ENCODE data around the gene MGLL.
A peak's percentile ranks its signal among the peaks of the same experiment; 100 is the strongest.

MGLL gene

DNA sequence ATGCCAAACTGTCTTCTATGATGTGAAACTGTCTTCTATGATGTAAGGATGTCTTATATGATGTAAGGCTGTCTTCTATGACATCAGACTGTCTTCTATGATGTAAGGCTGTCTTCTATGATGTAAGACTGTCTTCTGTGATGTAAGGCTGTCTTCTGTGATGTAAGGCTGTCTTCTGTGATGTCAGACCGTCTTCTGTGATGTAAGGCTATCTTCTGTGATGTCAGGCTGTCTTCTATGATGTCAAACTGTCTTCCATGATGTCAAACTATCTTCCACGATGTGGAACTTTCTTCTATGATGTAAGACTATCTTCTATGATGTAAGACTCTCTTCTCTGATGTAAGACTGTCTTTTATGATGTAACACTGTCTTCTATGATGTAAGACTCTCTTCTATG, 27.9 kb downstream of the MGLL start:
- Histone ChIP-seq H3K9ac (ENCODE audit: low read length in 5 of 5) (no peak overlapping the region), H3K4me3 (ENCODE audit: low read depth in 1 of 5, low read length in 5 of 5) (no peak overlapping the region), H3K27me3 (ENCODE audit: control insufficient read depth in 5 of 5, insufficient read depth in 4 of 5, low read length in 5 of 5) (no peaks in the 10 kb centered on the region), H3K4me1 (ENCODE audit: control insufficient read depth in 5 of 5, insufficient read depth in 5 of 5, low read length in 5 of 5) (peaks cover 7 to 68% (median 56%) of the 10 kb centered on the region in 5 donors), H3K9me3 (ENCODE audit: control insufficient read depth in 5 of 5, low read length in 5 of 5) (no peaks in the 10 kb centered on the region), H3K36me3 (ENCODE audit: control insufficient read depth in 5 of 5, insufficient read depth in 5 of 5, low read length in 5 of 5) (peaks cover 9 to 52% (median 42%) of the 10 kb centered on the region in 5 donors), H3K27ac (ENCODE audit: low read depth, low read length) (no peak overlapping the region)

DNA sequence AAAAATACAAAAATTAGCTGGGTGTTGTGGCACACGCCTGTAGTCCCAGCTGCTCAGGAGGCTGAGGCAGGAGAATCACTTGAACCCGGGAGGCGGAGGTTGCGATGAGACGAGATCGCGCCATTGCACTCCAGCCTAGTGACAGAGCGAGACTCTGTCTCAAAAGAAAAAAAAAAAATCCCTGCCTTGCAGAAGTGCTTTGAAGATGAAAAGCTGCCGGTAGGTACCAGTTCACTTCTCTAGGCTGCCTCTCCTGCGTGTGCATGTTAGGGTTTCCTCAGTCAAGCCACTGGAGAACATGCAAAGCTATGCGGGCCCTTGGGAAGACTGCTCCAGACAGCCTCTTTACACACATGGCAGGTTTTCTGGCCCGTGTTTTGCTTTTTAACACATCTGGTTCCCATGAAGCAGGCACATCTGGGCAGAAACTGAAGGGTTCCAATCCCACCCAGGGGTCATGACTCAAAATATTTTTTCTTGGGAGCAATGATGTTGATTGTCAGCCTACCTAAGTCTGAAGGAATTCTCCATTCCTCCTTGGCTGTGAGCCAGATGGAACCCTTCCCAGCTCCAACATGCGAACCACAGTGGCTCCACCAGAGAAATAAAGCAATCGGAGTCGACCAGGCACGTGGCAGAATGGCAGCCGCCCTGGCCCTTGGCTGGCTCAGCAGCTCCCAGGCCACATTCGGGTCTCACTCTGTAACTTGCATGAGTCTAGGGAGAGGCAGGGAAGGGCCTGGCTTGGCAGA, 29.6 kb downstream of the MGLL start:
- Histone ChIP-seq H3K27ac (ENCODE audit: low read depth, low read length) (peak overlapping the region; percentile 81), H3K4me3 (ENCODE audit: low read depth in 1 of 5, low read length in 5 of 5) (no peak overlapping the region), H3K9me3 (ENCODE audit: control insufficient read depth in 5 of 5, low read length in 5 of 5) (no peaks in the 10 kb centered on the region), H3K36me3 (ENCODE audit: control insufficient read depth in 5 of 5, insufficient read depth in 5 of 5, low read length in 5 of 5) (peaks cover 9 to 41% (median 26%) of the 10 kb centered on the region in 5 donors), H3K9ac (ENCODE audit: low read length in 5 of 5) (peak overlapping the region in 2 of 5 donors; percentile 17 to 41), H3K27me3 (ENCODE audit: control insufficient read depth in 5 of 5, insufficient read depth in 4 of 5, low read length in 5 of 5) (no peaks in the 10 kb centered on the region), H3K4me1 (ENCODE audit: control insufficient read depth in 5 of 5, insufficient read depth in 5 of 5, low read length in 5 of 5) (peaks cover 14 to 73% (median 63%) of the 10 kb centered on the region in 5 donors)

DNA sequence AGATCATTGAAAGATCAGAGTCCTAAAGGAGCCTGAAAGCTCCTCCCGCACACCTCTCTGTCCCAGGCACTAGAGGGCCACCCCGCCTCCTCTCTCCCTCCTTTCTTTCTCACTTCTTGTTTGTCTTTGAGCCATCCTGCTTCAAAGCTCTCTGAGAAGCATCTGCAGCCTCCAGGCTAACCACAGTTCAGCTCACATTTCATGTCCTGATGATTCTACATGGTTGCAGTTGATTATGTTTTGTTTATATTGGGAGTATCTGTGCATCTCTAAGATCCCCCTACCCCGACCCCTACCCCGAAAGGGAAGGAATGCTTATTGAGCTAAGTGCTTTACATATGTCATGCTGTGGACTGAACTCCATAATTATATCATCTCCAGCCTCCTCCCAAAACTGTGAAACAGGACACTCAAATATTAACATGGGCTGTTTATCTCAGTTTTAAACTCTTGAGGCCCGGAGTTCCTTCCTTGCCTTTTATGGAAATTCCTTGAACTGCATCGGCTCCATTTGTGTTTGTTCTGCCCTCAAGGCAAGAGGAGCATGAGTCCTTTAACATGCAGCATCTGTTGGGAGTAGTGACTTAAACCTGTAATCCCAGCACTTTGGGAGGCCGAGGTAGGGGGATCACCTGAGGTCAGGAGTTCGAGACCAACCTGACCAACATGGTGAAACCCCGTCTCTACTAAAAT, 30.9 kb downstream of the MGLL start:
- peaks cover 26 to 80% (median 70%) of the 10 kb centered on the region in 5 donors for H3K4me1 ChIP-seq (ENCODE audit: control insufficient read depth in 5 of 5, insufficient read depth in 5 of 5, low read length in 5 of 5)
- H3K4me3 ChIP-seq (ENCODE audit: low read depth in 1 of 5, low read length in 5 of 5), result no peak overlapping the region
- no peak overlapping the region for H3K9ac ChIP-seq (ENCODE audit: low read length in 5 of 5)
- H3K9me3 ChIP-seq (ENCODE audit: control insufficient read depth in 5 of 5, low read length in 5 of 5), result no peaks in the 10 kb centered on the region
- H3K27me3 ChIP-seq (ENCODE audit: control insufficient read depth in 5 of 5, insufficient read depth in 4 of 5, low read length in 5 of 5), result no peaks in the 10 kb centered on the region
- peak overlapping the region; percentile 81 for H3K27ac ChIP-seq (ENCODE audit: low read depth, low read length)
- peaks cover 9 to 38% (median 16%) of the 10 kb centered on the region in 5 donors for H3K36me3 ChIP-seq (ENCODE audit: control insufficient read depth in 5 of 5, insufficient read depth in 5 of 5, low read length in 5 of 5)

DNA sequence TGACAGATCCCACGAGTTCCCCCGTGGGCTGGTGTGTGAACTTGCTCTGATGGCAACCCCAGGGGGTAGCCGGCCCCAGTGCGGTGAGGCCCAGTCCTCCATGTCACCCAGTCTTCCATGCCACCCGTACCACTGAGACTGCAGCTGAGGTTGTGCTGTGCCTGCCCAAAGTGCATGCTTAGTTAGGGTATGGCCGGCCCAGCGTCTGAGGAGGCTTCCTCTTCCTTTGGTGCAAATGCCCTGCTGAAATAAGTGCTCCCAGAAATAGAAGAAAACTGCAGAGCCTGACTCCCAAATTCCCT, 31.5 kb downstream of the MGLL start:
- Histone ChIP-seq H3K27ac (ENCODE audit: low read depth, low read length) (peak overlapping the region; percentile 81), H3K27me3 (ENCODE audit: control insufficient read depth in 5 of 5, insufficient read depth in 4 of 5, low read length in 5 of 5) (no peaks in the 10 kb centered on the region), H3K36me3 (ENCODE audit: control insufficient read depth in 5 of 5, insufficient read depth in 5 of 5, low read length in 5 of 5) (peaks cover 9 to 37% (median 16%) of the 10 kb centered on the region in 5 donors), H3K4me1 (ENCODE audit: control insufficient read depth in 5 of 5, insufficient read depth in 5 of 5, low read length in 5 of 5) (peaks cover 31 to 80% (median 70%) of the 10 kb centered on the region in 5 donors), H3K4me3 (ENCODE audit: low read depth in 1 of 5, low read length in 5 of 5) (no peak overlapping the region), H3K9ac (ENCODE audit: low read length in 5 of 5) (no peak overlapping the region), H3K9me3 (ENCODE audit: control insufficient read depth in 5 of 5, low read length in 5 of 5) (no peaks in the 10 kb centered on the region)

DNA sequence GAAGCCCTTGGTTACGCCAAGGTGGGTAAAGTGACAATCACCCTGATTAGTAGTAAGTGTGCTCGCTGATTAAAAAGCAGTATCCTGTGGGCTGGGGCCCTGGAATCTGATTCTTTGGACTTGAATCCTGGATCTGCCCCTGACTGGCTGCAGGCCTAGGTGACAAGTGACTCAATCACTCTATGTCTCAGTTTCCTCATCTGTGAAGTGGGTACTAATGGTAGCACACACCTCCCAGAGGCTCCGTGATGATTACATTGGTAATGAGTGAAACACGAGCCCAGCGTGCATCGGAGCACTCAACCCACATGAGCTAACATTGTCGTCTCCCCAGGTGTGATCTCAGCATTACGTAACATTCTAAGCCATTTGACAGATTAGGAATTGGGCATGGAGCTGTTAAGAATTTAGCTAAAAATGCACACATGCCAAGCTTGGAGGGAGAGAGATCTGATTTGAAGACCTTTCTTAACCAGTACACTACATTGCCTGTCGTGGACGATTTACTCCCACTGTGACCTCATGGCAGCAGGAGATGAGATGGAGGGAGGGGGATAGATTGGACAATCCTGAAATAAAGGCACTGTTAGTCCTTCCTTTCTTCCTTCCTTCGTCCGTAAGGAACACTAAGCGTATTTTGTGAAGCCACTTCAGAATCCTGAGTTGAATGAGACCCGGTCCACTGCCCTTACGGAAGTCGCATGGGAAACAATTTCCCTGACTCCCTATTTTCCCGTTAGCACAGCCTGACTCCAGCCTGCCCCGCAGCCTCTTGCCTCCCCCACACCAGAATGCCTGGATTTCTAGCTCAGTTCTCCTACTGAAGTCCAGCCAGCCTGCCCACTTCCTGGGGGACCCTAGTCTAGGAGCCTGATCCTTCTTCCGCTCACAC, 32.1 kb downstream of the MGLL start:
- Histone ChIP-seq H3K9me3 (ENCODE audit: control insufficient read depth in 5 of 5, low read length in 5 of 5) (no peaks in the 10 kb centered on the region), H3K4me3 (ENCODE audit: low read depth in 1 of 5, low read length in 5 of 5) (no peak overlapping the region), H3K4me1 (ENCODE audit: control insufficient read depth in 5 of 5, insufficient read depth in 5 of 5, low read length in 5 of 5) (peaks cover 36 to 85% (median 76%) of the 10 kb centered on the region in 5 donors), H3K36me3 (ENCODE audit: control insufficient read depth in 5 of 5, insufficient read depth in 5 of 5, low read length in 5 of 5) (peaks cover 9 to 37% (median 15%) of the 10 kb centered on the region in 5 donors), H3K27ac (ENCODE audit: low read depth, low read length) (peak overlapping the region; percentile 81), H3K27me3 (ENCODE audit: control insufficient read depth in 5 of 5, insufficient read depth in 4 of 5, low read length in 5 of 5) (no peaks in the 10 kb centered on the region), H3K9ac (ENCODE audit: low read length in 5 of 5) (no peak overlapping the region)

DNA sequence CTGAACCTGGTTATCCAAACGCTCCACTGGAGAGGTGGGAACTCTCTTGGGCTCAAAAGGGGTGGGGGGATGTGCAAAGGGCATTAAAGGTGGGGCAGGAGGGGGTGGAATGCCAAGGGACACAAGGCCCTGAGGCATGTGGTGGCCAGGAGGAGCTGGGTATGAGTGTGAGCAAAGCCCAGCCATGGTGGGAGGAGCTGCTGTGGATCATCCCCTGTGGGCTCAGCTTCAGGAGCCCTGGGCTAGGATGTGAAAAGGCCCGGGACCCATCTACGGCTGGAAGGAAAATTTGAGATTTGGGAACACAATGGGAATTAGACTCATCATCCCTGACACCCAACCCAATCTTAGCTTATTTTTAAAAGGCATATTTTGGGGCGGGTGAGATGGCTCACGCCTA, 33.3 kb downstream of the MGLL start:
- Histone ChIP-seq H3K27ac (ENCODE audit: low read depth, low read length) (peak overlapping the region; percentile 81), H3K36me3 (ENCODE audit: control insufficient read depth in 5 of 5, insufficient read depth in 5 of 5, low read length in 5 of 5) (peaks cover 0 to 33% (median 8%) of the 10 kb centered on the region in 5 donors), H3K9me3 (ENCODE audit: control insufficient read depth in 5 of 5, low read length in 5 of 5) (no peaks in the 10 kb centered on the region), H3K27me3 (ENCODE audit: control insufficient read depth in 5 of 5, insufficient read depth in 4 of 5, low read length in 5 of 5) (no peaks in the 10 kb centered on the region), H3K4me3 (ENCODE audit: low read depth in 1 of 5, low read length in 5 of 5) (no peak overlapping the region), H3K9ac (ENCODE audit: low read length in 5 of 5) (peak overlapping the region in 1 of 5 donors; percentile 6), H3K4me1 (ENCODE audit: control insufficient read depth in 5 of 5, insufficient read depth in 5 of 5, low read length in 5 of 5) (peaks cover 46 to 96% (median 88%) of the 10 kb centered on the region in 5 donors)

DNA sequence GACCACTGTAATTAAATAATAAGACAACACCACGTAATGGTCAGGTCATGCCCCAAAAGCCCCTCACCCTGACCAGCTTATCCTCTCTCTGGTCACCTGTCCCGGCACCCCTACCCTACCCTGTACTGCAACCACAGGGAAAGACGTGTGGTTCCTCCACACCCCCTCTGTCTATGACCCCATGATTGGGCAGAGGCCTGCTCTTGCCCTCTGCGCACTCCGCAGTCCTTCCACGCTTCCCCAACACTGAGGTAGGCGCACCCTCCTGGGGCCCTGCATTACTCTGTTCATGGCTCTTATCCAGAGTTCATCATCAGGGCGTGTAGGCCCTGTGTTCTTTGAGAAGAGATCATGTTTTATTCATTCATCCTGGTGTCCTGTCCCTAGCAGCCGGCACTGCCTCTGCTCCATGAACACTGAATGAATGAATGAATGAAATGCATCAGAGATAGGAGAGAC, 33.8 kb downstream of the MGLL start:
- H3K4me1 ChIP-seq (ENCODE audit: control insufficient read depth in 5 of 5, insufficient read depth in 5 of 5, low read length in 5 of 5), result peaks cover 48 to 100% (median 90%) of the 10 kb centered on the region in 5 donors
- H3K4me3 ChIP-seq (ENCODE audit: low read depth in 1 of 5, low read length in 5 of 5), result no peak overlapping the region
- H3K27ac ChIP-seq (ENCODE audit: low read depth, low read length), result peak overlapping the region; percentile 81
- H3K9me3 ChIP-seq (ENCODE audit: control insufficient read depth in 5 of 5, low read length in 5 of 5), result no peaks in the 10 kb centered on the region
- peak overlapping the region in 2 of 5 donors; percentile 6 to 11 for H3K9ac ChIP-seq (ENCODE audit: low read length in 5 of 5)
- no peaks in the 10 kb centered on the region for H3K27me3 ChIP-seq (ENCODE audit: control insufficient read depth in 5 of 5, insufficient read depth in 4 of 5, low read length in 5 of 5)
- peaks cover 0 to 37% (median 7%) of the 10 kb centered on the region in 5 donors for H3K36me3 ChIP-seq (ENCODE audit: control insufficient read depth in 5 of 5, insufficient read depth in 5 of 5, low read length in 5 of 5)

DNA sequence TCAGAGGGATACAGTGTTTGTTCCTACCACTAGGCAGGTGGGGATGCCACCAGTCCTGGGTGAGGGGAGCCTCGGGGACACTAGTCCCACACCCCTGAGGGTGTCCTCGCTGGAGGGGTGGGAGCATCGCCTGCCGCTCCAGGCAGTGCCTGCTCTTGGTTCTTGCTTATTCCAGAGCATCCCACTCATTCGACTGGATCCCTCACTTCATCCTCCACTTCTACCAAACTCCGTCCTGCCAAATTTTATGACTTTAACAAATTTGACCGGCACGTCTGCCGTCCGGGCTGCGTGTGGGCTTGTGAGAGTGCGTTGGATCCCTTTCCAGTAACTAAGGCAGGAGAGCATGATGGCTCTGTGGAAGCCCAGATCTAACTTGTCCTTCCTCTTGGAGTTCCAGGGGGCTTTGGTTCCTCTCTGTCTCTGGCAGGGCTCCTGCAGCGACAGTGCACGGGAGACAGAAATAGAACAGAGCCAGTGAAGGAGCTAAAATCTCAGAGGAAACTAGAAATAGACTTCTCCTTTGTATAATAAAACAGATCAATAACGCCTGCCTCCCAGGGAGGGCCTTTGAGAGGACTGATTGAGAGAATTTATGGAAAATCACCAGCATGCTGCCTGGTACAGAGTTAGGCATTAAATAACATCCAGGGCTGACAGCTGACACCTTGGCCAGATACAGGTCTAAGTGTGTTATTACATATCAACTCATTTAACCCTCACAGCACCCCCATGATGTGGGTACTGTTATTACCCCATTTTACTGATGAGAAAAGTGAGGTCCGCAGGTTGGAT, 34.5 kb downstream of the MGLL start:
- Histone ChIP-seq H3K27me3 (ENCODE audit: control insufficient read depth in 5 of 5, insufficient read depth in 4 of 5, low read length in 5 of 5) (no peaks in the 10 kb centered on the region), H3K36me3 (ENCODE audit: control insufficient read depth in 5 of 5, insufficient read depth in 5 of 5, low read length in 5 of 5) (peaks cover 0 to 40% (median 10%) of the 10 kb centered on the region in 5 donors), H3K4me1 (ENCODE audit: control insufficient read depth in 5 of 5, insufficient read depth in 5 of 5, low read length in 5 of 5) (peaks cover 45 to 98% (median 87%) of the 10 kb centered on the region in 5 donors), H3K9me3 (ENCODE audit: control insufficient read depth in 5 of 5, low read length in 5 of 5) (no peaks in the 10 kb centered on the region), H3K9ac (ENCODE audit: low read length in 5 of 5) (peak overlapping the region in 3 of 5 donors; percentile 16 to 43 (median 27)), H3K4me3 (ENCODE audit: low read depth in 1 of 5, low read length in 5 of 5) (no peak overlapping the region), H3K27ac (ENCODE audit: low read depth, low read length) (peak overlapping the region; percentile 81)

DNA sequence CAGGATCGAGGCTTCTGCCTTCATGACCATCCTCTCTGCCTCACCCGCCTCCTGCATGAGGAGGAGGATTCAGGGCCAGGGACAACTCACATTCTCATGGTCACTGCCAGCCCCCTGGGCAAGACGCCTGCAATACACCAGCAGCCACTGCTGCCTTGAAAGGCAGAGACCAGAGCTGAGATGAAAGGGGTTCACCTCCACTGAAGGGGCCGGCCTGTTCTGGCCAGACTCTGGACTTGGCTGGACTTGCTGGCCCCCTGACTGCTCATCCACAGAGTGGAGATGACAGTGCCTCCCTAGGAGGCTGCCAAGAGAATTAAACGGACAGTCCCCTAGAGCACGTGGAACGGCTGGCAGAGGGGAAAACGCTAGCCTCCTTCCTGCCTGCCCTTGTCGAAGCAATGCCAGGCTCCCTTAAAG, 35.2 kb downstream of the MGLL start:
- no peaks in the 10 kb centered on the region for H3K9me3 ChIP-seq (ENCODE audit: control insufficient read depth in 5 of 5, low read length in 5 of 5)
- peak overlapping the region; percentile 81 for H3K27ac ChIP-seq (ENCODE audit: low read depth, low read length)
- peaks cover 0 to 45% (median 10%) of the 10 kb centered on the region in 5 donors for H3K36me3 ChIP-seq (ENCODE audit: control insufficient read depth in 5 of 5, insufficient read depth in 5 of 5, low read length in 5 of 5)
- H3K4me3 ChIP-seq (ENCODE audit: low read depth in 1 of 5, low read length in 5 of 5), result peak overlapping the region in 3 of 5 donors; percentile 5 to 39 (median 6)
- H3K4me1 ChIP-seq (ENCODE audit: control insufficient read depth in 5 of 5, insufficient read depth in 5 of 5, low read length in 5 of 5), result peaks cover 43 to 96% (median 87%) of the 10 kb centered on the region in 5 donors
- peak overlapping the region in 2 of 5 donors; percentile 16 to 43 for H3K9ac ChIP-seq (ENCODE audit: low read length in 5 of 5)
- H3K27me3 ChIP-seq (ENCODE audit: control insufficient read depth in 5 of 5, insufficient read depth in 4 of 5, low read length in 5 of 5), result no peaks in the 10 kb centered on the region

Data from subcutaneous abdominal adipose tissue (tissue), 5 donors.